GM18867 (cell line): ENCODE results near the gene ZNF134.
A peak's percentile ranks its signal among the peaks of the same experiment; 100 is the strongest.

ENCODE experiments used
- ATAC-seq: cut with Tn5 transposase; IDR thresholded peaks from one replicate; pipeline ENCODE4 v1.9.1; 2021; ENCODE audit warnings: mild to moderate bottlenecking, moderate library complexity; ENCODE audit not compliant: unreplicated experiment

Gene ZNF134

GRCh38 chr19:57613941-57614743 is at the start of gene ZNF134:
ZNF134 (plus strand) TSS chr19:57614242; CDS start chr19:57619469, 5,227 bp downstream.
- peak; percentile 98 for ATAC-seq

GRCh38 chr19:57566396-57567265 is 47.4 kb upstream of the ZNF134 start:
- ATAC-seq, result no peak

GRCh38 chr19:57570707-57571106 is 43.3 kb upstream of the ZNF134 start:
- ATAC-seq, result no peak

GRCh38 chr19:57572415-57572947 is 41.6 kb upstream of the ZNF134 start:
- no peak for ATAC-seq

GRCh38 chr19:57576661-57577060 is 37.4 kb upstream of the ZNF134 start:
- ATAC-seq, result no peak

GRCh38 chr19:57578487-57579205 is 35.4 kb upstream of the ZNF134 start, which contains the start of gene ZNF416:
ZNF416 (minus strand) TSS chr19:57578911; CDS start chr19:57578704, 207 bp downstream.
- ATAC-seq, result peak; percentile 96

- ATAC-seq, result no peak
Measured at GRCh38 chr19:57583104-57583520, 30.9 kb upstream of the ZNF134 start.

- no peak for ATAC-seq
Measured at GRCh38 chr19:57583521-57584416, 30.3 kb upstream of the ZNF134 start, which contains the start of gene ZIK1. ZIK1 (plus strand) TSS chr19:57584145; CDS start chr19:57584357, 212 bp downstream.

- no peak for ATAC-seq
Measured at GRCh38 chr19:57587529-57587928, 26.5 kb upstream of the ZNF134 start.

- ATAC-seq, result peak; percentile 35
Measured at GRCh38 chr19:57599377-57599760, 14.7 kb upstream of the ZNF134 start.

- peak; percentile 95 for ATAC-seq
Measured at GRCh38 chr19:57599761-57600383, 14.2 kb upstream of the ZNF134 start, which contains the start of gene ZNF530. ZNF530 (plus strand) TSS chr19:57599885; CDS start chr19:57604346, 4,461 bp downstream.

GRCh38 chr19:57606931-57607330 is 7.1 kb upstream of the ZNF134 start:
- no peak for ATAC-seq

GRCh38 chr19:57611113-57611512 is 2.9 kb upstream of the ZNF134 start:
- no peak for ATAC-seq

GRCh38 chr19:57615346-57615745 is 1.3 kb downstream of the ZNF134 start:
- ATAC-seq, result no peak

GRCh38 chr19:57620673-57621348 is 6.8 kb downstream of the ZNF134 start:
- ATAC-seq, result no peak

- ATAC-seq, result no peak
Measured at GRCh38 chr19:57623091-57623490, 9.0 kb downstream of the ZNF134 start.

- ATAC-seq, result peak; percentile 93
Measured at GRCh38 chr19:57632987-57633831, 19.2 kb downstream of the ZNF134 start, which contains the start of gene ZNF211. ZNF211 (plus strand) TSS chr19:57633168; CDS start chr19:57633347, 179 bp downstream.

- no peak for ATAC-seq
Measured at GRCh38 chr19:57633832-57634131, 19.7 kb downstream of the ZNF134 start.
